Measurements from ENCODE around the gene PIH1D1. TPM values are rescaled to one million over a fixed set of nuclear protein-coding genes. Genes with fewer than 3 reads are reported as not detected.

Gene PIH1D1
- total RNA-seq, 2 donors from 2014 or later, result 110 to 170 TPM

DNA sequence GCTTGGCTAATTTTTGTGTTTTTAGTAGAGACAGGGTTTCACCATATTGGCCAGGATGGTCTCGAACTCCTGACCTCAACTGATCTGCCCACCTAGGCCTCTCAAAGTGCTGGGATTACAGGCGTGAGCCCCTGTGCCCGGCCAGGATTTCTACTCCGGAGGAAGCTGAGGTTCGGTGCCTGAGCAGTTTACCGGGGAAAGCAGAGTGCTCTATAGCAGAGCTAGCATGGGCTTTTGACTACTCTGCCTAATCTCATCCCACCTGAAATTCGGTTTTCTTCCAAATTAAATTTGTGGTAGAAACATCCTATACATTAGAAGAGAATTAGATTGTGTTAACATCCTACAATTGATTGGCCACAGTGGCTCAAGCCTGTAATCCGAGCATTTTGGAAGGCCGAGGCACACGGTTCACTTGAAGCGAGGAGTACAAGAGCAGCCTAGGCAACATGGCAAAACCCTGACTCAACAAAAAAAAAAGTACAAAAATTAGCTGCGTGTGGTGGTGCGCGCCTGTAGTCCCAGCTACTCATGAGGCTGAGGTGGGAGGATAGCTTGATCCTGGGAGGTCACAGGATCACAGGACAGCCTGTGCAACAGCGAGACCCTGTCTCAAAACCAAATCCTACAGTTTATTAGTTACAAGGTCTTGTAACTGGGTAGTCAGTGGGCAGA, 37.4 kb upstream of the PIH1D1 start:
- Mint-ChIP-seq H3K4me3 (peak overlapping the region; percentile 98), H3K27me3 (no peaks in the 10 kb centered on the region), H3K27ac (peak overlapping the region; percentile 96 to 99), H3K9me3 (no peaks in the 10 kb centered on the region), H3K4me1 (ENCODE audit: low read depth in 2 of 2) (peaks cover 43 to 45% of the 10 kb centered on the region in 2 donors), H3K36me3 (peaks cover 31% of the 10 kb centered on the region)
- ATAC-seq, result no peak
- no peak for DNase-seq (ENCODE audit: low spot score)

DNA sequence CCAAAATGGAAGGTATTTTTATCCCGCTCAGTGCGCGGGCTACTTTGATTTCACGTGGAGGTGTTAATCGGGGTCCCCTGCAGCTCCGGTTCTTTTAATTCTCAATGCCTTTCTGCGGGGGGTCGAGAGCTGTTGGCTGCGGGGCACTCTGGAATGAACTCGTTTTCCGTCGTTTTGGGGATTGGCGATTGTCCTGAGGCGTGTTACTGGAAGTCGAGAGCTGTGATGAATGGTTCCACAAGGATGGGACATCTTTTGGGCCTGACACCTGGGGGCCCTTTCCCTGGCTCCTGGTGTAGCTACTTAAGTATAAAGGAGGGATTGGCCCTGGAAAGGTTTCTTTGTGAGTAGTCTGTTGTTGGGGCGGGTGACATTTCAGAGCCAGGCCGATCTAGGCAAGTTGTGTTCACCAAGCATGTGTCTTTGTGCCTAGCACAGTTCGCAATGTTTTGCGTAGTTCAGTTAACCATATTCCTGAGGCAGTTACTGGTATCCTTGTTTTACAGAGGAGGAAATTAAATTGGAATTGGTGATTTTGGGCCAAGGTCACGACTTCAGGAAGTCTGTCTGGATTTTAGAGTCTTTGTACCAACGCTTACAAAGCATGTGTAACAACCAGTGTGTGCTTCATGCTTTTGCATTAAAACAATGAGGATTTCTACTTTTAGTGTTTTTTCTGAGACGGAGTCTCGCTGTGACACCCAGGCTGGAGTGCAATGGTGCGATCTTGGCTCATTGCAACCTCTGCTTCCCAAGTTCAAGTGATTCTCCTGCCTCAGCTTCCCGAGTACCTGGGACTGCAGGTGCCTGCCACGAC, 36.6 kb upstream of the PIH1D1 start:
- ATAC-seq (no peak), DNase-seq (ENCODE audit: low spot score) (no peak)
- Mint-ChIP-seq H3K4me3 (peak overlapping the region; percentile 98), H3K27ac (peak overlapping the region; percentile 96 to 99), H3K4me1 (ENCODE audit: low read depth in 2 of 2) (peaks cover 43 to 45% of the 10 kb centered on the region in 2 donors), H3K27me3 (no peaks in the 10 kb centered on the region), H3K9me3 (no peaks in the 10 kb centered on the region), H3K36me3 (peaks cover 31% of the 10 kb centered on the region)

DNA sequence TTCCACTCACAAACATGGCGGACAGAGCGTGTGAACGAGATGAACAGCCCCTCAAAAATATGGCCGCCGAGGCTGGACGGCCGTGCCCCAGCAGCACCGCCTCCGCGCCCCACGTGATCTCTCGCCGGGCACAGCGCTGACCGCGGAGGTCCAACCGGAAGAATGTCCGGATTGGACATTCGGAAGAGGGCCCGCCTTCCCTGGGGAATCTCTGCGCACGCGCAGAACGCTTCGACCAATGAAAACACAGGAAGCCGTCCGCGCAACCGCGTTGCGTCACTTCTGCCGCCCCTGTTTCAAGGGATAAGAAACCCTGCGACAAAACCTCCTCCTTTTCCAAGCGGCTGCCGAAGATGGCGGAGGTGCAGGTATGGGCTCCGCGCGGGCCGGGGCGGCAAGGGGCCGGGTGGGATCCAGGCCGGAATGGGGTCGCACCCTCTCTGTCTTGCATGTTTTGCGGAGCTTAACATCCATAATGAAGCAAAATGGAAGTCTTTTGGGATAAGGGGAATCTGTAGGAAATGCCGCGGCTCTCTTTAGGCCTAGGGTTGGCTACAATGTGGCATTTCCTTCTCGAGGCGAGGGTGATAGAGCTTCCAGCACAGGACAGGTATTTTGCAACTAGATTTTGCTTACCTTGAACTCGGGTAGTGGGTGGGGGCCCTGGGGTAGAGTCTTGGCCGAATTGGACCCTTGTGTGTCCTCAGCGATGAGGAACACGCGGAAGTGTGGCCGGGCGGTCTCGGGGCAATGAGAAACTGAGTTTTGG, 35.8 kb upstream of the PIH1D1 start, which contains the start of gene RPL13A:
TSS of gene RPL13A (plus strand) at position 332 of the 769 bp plus-strand sequence. CDS start at position 354, 22 bp downstream.
- ATAC-seq (peak; percentile 97 to 98), DNase-seq (ENCODE audit: low spot score) (peak; percentile 100)
- peak within 1 kb of the TSS; percentile 96 to 99 for H3K27ac Mint-ChIP-seq
- H3K9me3 Mint-ChIP-seq, result no peaks in the 10 kb centered on the region
- H3K27me3 Mint-ChIP-seq, result no peaks in the 10 kb centered on the region
- H3K36me3 Mint-ChIP-seq, result peaks cover 24% of the 10 kb centered on the region
- peak within 1 kb of the TSS; percentile 98 for H3K4me3 Mint-ChIP-seq
- H3K4me1 Mint-ChIP-seq (ENCODE audit: low read depth in 2 of 2), result peaks cover 35 to 38% of the 10 kb centered on the region in 2 donors

DNA sequence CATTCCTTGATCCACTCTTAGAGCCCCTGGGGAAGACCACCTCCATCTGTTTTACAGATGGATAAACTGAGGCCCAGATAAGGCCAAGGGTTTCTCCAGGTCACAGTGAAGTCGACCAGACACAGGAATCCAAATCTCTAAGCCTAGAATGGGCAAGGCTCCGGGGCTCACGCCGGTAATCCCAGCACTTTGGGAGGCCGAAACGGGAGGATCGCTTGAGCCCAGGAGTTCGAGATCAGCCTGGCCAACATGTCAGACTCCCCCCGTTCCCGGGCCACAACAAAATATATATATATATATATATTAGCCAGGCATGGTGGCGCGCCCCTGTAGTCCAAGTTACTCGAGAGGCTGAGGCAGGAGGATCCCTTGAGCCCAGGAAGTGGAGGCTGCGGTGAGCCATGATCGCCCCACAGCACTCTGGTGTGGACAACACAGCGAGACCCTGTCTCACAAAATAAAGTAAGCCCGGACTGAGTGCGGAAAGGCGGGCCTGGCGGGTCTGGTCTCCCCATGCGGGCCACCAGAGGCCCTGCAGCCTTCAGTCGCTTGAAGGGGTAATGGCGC, 35.2 kb upstream of the PIH1D1 start:
- H3K4me3 Mint-ChIP-seq, result peak overlapping the region; percentile 98
- H3K4me1 Mint-ChIP-seq (ENCODE audit: low read depth in 2 of 2), result peaks cover 28 to 36% of the 10 kb centered on the region in 2 donors
- no peaks in the 10 kb centered on the region for H3K9me3 Mint-ChIP-seq
- ATAC-seq, result no peak
- H3K27ac Mint-ChIP-seq, result peak overlapping the region; percentile 96 to 99
- DNase-seq (ENCODE audit: low spot score), result no peak
- H3K36me3 Mint-ChIP-seq, result peaks cover 18% of the 10 kb centered on the region
- no peaks in the 10 kb centered on the region for H3K27me3 Mint-ChIP-seq

DNA sequence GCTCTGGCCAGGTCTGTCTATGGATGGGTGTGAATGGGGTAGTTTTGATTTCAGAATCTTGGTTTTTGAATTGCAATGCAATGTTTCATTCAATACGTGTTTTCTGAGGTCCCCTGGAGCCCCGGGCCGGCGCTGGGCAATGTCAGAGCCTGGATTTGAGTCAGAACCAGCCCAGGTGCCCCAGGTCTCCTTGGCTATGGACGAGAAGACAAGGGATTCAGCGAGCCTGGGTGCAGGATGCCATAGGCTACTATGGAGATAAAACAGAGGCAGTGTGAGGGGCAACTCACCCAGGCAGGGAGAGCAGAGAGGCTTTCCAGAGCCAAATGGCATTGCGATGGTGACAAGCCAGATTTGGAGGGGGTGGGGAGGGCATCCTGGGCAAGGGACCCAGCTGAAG, 34.6 kb upstream of the PIH1D1 start:
- peak overlapping the region; percentile 55 for H3K4me3 Mint-ChIP-seq
- ATAC-seq (no peak), DNase-seq (ENCODE audit: low spot score) (no peak)
- peaks cover 25 to 36% of the 10 kb centered on the region in 2 donors for H3K4me1 Mint-ChIP-seq (ENCODE audit: low read depth in 2 of 2)
- peaks cover 18% of the 10 kb centered on the region for H3K36me3 Mint-ChIP-seq
- H3K9me3 Mint-ChIP-seq, result no peaks in the 10 kb centered on the region
- peak overlapping the region; percentile 72 to 96 for H3K27ac Mint-ChIP-seq
- no peaks in the 10 kb centered on the region for H3K27me3 Mint-ChIP-seq

DNA sequence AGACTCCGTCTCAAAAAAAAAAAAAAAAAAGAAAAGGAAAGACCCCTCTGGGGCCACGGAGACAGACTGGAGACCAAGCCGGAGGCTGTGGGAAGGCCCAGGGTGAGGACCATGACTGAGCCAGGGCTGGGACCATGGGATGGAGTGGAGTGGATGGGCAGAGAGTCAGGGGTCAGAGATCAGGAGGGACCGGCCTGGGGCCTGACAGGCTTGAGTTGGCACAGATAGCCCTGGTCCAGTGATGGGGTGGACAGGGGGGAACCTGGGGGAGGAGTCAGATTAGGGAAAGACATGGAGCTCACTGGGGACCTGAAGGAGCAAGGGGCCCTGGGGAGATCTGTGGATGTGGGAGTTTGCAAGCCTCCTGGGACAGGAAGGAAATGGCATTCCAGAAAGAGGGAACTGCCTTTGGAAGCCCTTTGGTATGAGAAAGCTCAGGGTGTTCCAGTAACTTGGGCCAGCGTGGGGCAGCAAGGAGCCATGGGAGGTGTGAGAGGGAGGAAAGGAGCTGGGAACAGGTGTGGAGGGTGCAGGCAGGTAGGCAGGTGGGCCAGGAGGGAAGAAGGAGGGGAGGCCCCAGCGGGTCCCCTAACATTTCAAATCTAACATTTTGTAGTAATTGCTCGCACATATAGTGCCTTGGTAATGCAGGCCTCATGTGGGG, 29.5 kb upstream of the PIH1D1 start:
- Mint-ChIP-seq H3K27ac (peak overlapping the region in 1 of 2 donors; percentile 33), H3K4me1 (ENCODE audit: low read depth in 2 of 2) (peaks cover 4 to 7% of the 10 kb centered on the region in 2 donors), H3K4me3 (no peak overlapping the region), H3K36me3 (no peaks in the 10 kb centered on the region), H3K9me3 (no peaks in the 10 kb centered on the region), H3K27me3 (no peaks in the 10 kb centered on the region)
- DNase-seq (ENCODE audit: low spot score), result no peak
- no peak for ATAC-seq

DNA sequence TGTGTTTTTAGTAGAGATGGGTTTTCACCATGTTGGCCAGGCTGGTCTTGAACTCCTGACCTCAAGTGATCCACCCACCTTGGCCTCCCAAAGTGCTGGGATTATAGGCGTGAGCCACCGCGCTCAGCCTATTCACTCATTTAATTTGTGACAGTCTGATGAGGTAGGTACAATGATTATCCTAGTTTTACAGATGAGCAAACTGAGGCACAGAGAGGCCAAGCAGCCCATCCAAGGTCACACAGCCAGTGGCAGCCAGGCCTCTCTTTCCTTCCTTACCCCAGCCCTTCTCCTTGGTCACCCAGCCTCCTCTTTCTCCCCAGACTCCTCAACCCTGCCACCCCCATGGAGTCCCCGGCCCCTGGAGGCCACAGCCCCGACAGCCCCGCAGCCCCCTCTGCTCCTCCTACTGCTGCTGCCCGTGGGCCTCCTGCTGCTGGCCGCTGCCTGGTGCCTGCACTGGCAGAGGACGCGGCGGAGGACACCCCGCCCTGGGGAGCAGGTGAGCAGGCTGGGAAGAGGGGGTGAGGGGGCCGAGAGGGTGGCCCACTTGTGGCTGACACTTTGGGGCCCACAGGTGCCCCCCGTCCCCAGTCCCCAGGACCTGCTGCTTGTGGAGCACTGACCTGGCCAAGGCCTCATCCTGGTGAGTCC, 28.5 kb upstream of the PIH1D1 start:
- H3K36me3 Mint-ChIP-seq, result no peaks in the 10 kb centered on the region
- ATAC-seq (no peak), DNase-seq (ENCODE audit: low spot score) (no peak)

DNA sequence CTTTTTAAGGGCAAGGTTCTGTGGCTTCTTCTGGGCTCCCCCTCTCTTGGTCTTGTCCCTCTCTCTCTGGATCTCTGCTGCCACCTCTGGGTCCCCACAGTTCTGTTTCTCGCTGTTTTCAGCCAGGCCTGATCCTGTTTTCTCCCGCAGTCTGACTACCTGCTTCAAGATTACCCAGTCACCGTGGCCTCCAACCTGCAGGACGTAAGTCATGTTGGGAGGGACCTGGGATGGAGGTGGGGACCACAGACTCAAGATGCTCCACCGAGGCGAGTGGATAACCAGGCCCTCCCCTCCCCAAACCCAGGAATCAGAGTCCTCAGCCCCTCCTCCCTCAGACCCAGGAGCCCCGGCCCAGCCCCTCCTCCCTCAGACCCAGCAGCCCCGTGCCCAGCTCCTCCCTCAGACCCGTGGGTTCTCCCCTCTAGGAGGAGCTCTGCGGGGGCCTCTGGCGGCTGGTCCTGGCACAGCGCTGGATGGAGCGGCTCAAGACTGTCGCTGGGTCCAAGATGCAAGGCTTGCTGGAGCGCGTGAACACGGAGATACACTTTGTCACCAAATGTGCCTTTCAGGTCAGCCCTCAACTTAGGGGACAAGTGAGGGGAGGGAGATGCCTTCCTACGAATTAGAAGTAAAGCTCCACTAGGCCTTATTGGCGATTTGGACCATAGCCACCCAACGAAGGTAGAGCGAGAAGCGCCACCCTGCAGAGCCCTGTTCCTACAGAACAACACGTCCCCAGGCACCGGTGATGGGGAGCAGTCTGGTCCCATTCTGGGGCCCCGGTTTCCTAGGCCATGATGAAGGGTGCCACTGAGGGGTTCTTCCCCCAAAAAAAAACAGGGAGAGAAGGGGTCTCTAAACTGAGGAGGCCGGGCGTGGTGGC, 24.6 kb upstream of the PIH1D1 start:
- Mint-ChIP-seq H3K27me3 (no peaks in the 10 kb centered on the region), H3K9me3 (no peaks in the 10 kb centered on the region), H3K27ac (peak overlapping the region; percentile 91 to 99), H3K36me3 (no peaks in the 10 kb centered on the region), H3K4me1 (ENCODE audit: low read depth in 2 of 2) (peaks cover 19 to 33% of the 10 kb centered on the region in 2 donors), H3K4me3 (peak overlapping the region; percentile 89)
- peak in 1 of 2 donors; percentile 41 for ATAC-seq
- DNase-seq (ENCODE audit: low spot score), result peak; percentile 62

More for the DNA sequence above, 28.5 kb upstream of the PIH1D1 start:
- Mint-ChIP-seq H3K27me3 (no peaks in the 10 kb centered on the region), H3K4me1 (ENCODE audit: low read depth in 2 of 2) (peaks cover 11 to 14% of the 10 kb centered on the region in 2 donors), H3K9me3 (no peaks in the 10 kb centered on the region), H3K4me3 (no peak overlapping the region), H3K27ac (no peak overlapping the region)

DNA sequence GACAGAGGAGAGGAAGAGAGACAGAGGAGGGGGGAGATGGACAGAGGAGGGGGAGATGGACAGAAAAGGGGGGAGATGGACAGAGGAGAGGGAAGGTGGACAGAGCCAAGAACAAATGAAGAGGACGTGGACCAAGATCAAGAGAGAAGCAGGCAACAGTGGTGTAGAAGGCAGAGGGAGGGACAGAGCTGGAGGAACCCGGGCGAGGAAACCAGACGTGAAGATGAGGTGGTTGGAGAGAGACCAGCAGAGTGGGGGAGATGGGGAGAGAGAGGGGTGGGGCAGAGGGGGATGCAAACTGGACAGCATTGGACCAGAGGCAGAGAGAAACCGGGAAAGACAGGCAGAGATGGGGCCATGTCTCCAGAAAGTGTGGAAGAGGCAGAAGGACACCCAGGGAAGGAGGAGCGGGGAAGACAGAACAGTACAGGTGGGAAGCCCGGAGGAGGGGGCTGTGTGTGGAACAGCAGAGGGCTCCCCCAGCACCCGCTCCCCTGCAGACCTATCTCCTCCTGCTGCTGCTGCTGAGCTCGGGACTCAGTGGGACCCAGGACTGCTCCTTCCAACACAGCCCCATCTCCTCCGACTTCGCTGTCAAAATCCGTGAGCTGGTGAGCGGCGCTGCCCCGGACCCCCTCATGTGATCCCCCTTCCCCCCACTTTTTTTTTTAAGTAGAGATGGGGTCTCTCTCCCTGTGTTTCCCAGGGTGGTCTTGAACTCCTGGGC, 23.7 kb upstream of the PIH1D1 start:
- DNase-seq (ENCODE audit: low spot score), result no peak
- Mint-ChIP-seq H3K9me3 (no peaks in the 10 kb centered on the region), H3K36me3 (no peaks in the 10 kb centered on the region), H3K27me3 (no peaks in the 10 kb centered on the region), H3K27ac (peak overlapping the region; percentile 91 to 99), H3K4me3 (peak overlapping the region; percentile 89), H3K4me1 (ENCODE audit: low read depth in 2 of 2) (peaks cover 27 to 38% of the 10 kb centered on the region in 2 donors)
- no peak for ATAC-seq

DNA sequence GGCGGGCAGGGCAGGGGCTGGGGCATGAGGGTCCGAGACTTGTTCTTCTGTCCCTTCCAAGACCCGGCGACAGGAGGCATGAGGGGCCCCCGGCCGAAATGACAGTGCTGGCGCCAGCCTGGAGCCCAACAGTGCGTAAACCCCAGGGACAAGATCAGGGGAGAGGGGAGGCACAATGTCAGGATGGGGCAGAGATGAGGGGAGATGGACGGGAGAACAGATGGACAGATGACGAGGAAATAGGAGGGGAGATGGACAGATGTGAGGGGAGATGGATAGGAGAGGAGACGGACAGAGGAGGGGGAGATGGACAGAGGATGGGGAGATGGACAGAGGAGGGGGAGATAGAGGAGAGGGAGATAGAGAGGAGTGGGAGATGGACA, 22.9 kb upstream of the PIH1D1 start:
- peak overlapping the region; percentile 89 for H3K4me3 Mint-ChIP-seq
- H3K4me1 Mint-ChIP-seq (ENCODE audit: low read depth in 2 of 2), result peaks cover 33 to 45% of the 10 kb centered on the region in 2 donors
- no peaks in the 10 kb centered on the region for H3K36me3 Mint-ChIP-seq
- no peaks in the 10 kb centered on the region for H3K27me3 Mint-ChIP-seq
- peak overlapping the region; percentile 91 to 99 for H3K27ac Mint-ChIP-seq
- no peaks in the 10 kb centered on the region for H3K9me3 Mint-ChIP-seq
- DNase-seq (ENCODE audit: low spot score) (no peak), ATAC-seq (no peak)

DNA sequence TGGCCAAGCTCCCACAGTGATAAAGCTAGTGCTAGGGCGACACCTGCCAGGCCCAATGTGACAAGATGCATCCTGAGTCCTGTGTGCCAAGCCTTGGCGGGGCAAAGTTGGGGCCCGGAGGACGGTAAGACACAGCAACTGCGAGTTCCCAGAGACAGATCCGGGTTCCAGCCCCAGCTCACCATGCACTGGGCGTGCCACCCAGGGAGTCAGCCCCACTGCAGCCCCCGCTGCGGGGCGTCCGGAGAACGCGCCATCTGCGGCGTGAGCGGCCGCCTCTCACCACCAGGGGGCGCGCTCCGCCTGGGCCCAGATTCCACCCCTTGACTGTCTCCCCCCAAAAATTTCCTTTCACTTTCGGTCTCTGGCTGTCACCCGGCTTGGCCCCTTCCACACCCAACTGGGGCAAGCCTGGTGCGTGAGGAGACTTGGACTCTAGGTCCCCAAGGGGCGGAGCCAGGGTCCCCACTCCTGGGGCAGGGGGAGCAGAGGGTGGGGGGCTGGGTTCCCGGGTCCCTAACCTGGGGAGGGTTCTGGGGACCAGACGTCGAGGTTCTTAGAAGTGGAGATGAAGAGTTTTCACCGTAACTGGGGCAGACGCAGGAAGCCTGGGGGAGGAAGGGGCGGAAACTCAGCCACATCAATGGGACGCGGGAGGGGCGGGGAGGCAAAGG, 22.4 kb upstream of the PIH1D1 start, which contains the start of gene FLT3LG:
TSS of gene FLT3LG (plus strand) at position 348 of the 674 bp plus-strand sequence. CDS start 425 bp downstream, outside the sequence.
- ATAC-seq (peak; percentile 80 to 83), DNase-seq (ENCODE audit: low spot score) (peak; percentile 94)
- peaks cover 37 to 48% of the 10 kb centered on the region in 2 donors for H3K4me1 Mint-ChIP-seq (ENCODE audit: low read depth in 2 of 2)
- no peaks in the 10 kb centered on the region for H3K9me3 Mint-ChIP-seq
- peak within 1 kb of the TSS; percentile 91 to 99 for H3K27ac Mint-ChIP-seq
- peak within 1 kb of the TSS; percentile 89 for H3K4me3 Mint-ChIP-seq
- H3K36me3 Mint-ChIP-seq, result no peaks in the 10 kb centered on the region
- no peaks in the 10 kb centered on the region for H3K27me3 Mint-ChIP-seq

All from natural killer cell treated with Interleukin-12 subunit alpha and Interleukin-12 subunit beta and Interleukin-15 and Interleukin-18, amount 100 ng/mL, for 72 hours (primary cell).